Activated CD4-positive, alpha-beta memory T cell treated with anti-CD3 and anti-CD28 coated beads for 36 hours (primary cell): ENCODE measurements around the gene SH3RF3. TPM values are rescaled to one million over a fixed set of nuclear protein-coding genes. Genes with fewer than 3 reads are reported as not detected.

Experiments used
- CTCF ChIA-PET: fragments of 350-600 bp; sonication (Branson Sonifier 250); formaldehyde crosslinking; loops from one replicate; lab custom pipeline; 2021; ENCODE audit warnings: antibody characterized with exemption, inconsistent platforms; lab: Charles Lee
- POLR2A ChIA-PET: fragments of 350-600 bp; sonication (Branson Sonifier 250); formaldehyde crosslinking; loops from one replicate; lab custom pipeline; 2021; ENCODE audit warnings: antibody characterized with exemption; lab: Charles Lee
- DNase-seq: peaks from one replicate; pipeline ENCODE4 v3.0.0-alpha.2; 2020
- H3K27ac Mint-ChIP-seq: one replicate; pipeline ENCODE4 v1.8.0; 2021; ENCODE audit warnings: mixed read lengths
- H3K27me3 Mint-ChIP-seq: one replicate; pipeline ENCODE4 v1.8.0; 2021; ENCODE audit warnings: mixed read lengths
- H3K36me3 Mint-ChIP-seq: one replicate; pipeline ENCODE4 v1.8.0; 2021; ENCODE audit warnings: mixed read lengths
- H3K4me1 Mint-ChIP-seq: one replicate; pipeline ENCODE4 v1.8.0; 2021; ENCODE audit warnings: low read depth, mixed read lengths
- H3K4me3 Mint-ChIP-seq: one replicate; pipeline ENCODE4 v1.8.0; 2021; ENCODE audit warnings: mild to moderate bottlenecking, mixed read lengths
- H3K9me3 Mint-ChIP-seq: one replicate; pipeline ENCODE4 v1.8.0; 2021; ENCODE audit warnings: mixed read lengths
- intact Hi-C: fragments of 100-400 bp; cut with micrococcal nuclease; formaldehyde crosslinking; loops from one replicate; pipeline ENCODE4 v1.15.1; 2023
- total RNA-seq, 2 experiments: library from RNA; stranded (reverse); gene quantifications; one replicate each; pipeline ENCODE4 v1.2.3, GENCODE V29; 2021

Gene SH3RF3
- total RNA-seq, 2 experiments from 2014 or later = 0.33 to 0.34 TPM

GRCh38 chr2:109499566-109499965 is 370.6 kb downstream of the SH3RF3 start:
- DNase-seq = no peak
- H3K9me3 Mint-ChIP-seq = no peaks in the 10 kb centered on the region
- no peak overlapping the region for H3K27ac Mint-ChIP-seq
- H3K4me1 Mint-ChIP-seq = no peaks in the 10 kb centered on the region
- CTCF ChIA-PET = interaction anchor here (3.0 kb wide), 1 partner anchor 10 kb away, joined by 11 read pairs; no protein-coding TSS in a partner anchor
- POLR2A ChIA-PET = no interaction called here
- intact Hi-C loops = no loop called here
- H3K36me3 Mint-ChIP-seq = no peaks in the 10 kb centered on the region
- H3K4me3 Mint-ChIP-seq = no peak overlapping the region
- H3K27me3 Mint-ChIP-seq = peaks cover 1% of the 10 kb centered on the region

GRCh38 chr2:109500910-109501309 is 371.9 kb downstream of the SH3RF3 start:
- intact Hi-C loops = no loop called here
- Mint-ChIP-seq H3K36me3 (no peaks in the 10 kb centered on the region), H3K27me3 (peaks cover 1% of the 10 kb centered on the region), H3K4me3 (no peak overlapping the region), H3K27ac (no peak overlapping the region), H3K4me1 (no peaks in the 10 kb centered on the region), H3K9me3 (no peaks in the 10 kb centered on the region)
- no peak for DNase-seq
- ChIA-PET CTCF (interaction anchor here (3.0 kb wide), 1 partner anchor 9 kb away, joined by 11 read pairs; no protein-coding TSS in a partner anchor), POLR2A (no interaction called here)

- H3K9me3 Mint-ChIP-seq = no peaks in the 10 kb centered on the region
- no peak overlapping the region for H3K27ac Mint-ChIP-seq
- no peak for DNase-seq
- ChIA-PET POLR2A (no interaction called here), CTCF (interaction anchor here (3.0 kb wide), 1 partner anchor 9 kb away, joined by 11 read pairs; no protein-coding TSS in a partner anchor)
- H3K36me3 Mint-ChIP-seq = no peaks in the 10 kb centered on the region
- H3K4me3 Mint-ChIP-seq = no peak overlapping the region
- peaks cover 1% of the 10 kb centered on the region for H3K27me3 Mint-ChIP-seq
- H3K4me1 Mint-ChIP-seq = no peaks in the 10 kb centered on the region
- intact Hi-C loops = no loop called here
Measured at GRCh38 chr2:109501461-109501860, 372.5 kb downstream of the SH3RF3 start.

- Mint-ChIP-seq H3K36me3 (no peaks in the 10 kb centered on the region), H3K4me3 (no peak overlapping the region), H3K27me3 (peaks cover 1% of the 10 kb centered on the region), H3K9me3 (no peaks in the 10 kb centered on the region), H3K27ac (no peak overlapping the region), H3K4me1 (no peaks in the 10 kb centered on the region)
- POLR2A ChIA-PET = no interaction called here
- intact Hi-C loops = no loop called here
- no peak for DNase-seq
- CTCF ChIA-PET = no interaction called here
Measured at GRCh38 chr2:109503191-109503590, 374.2 kb downstream of the SH3RF3 start.

- Mint-ChIP-seq H3K9me3 (no peaks in the 10 kb centered on the region), H3K27ac (no peak overlapping the region), H3K4me3 (no peak overlapping the region), H3K36me3 (no peaks in the 10 kb centered on the region), H3K27me3 (no peaks in the 10 kb centered on the region), H3K4me1 (peaks cover 2% of the 10 kb centered on the region)
- intact Hi-C loops = no loop called here
- DNase-seq = no peak
- ChIA-PET POLR2A (no interaction called here), CTCF (interaction anchor here (4.5 kb wide), 1 partner anchor 380 kb away, joined by 72 read pairs; the partner anchor contains the start of gene SH3RF3)
Measured at GRCh38 chr2:109507217-109507616, 378.2 kb downstream of the SH3RF3 start.

- CTCF ChIA-PET = interaction anchor here (4.5 kb wide), 1 partner anchor 381 kb away, joined by 72 read pairs; the partner anchor contains the start of gene SH3RF3
- H3K4me1 Mint-ChIP-seq = peaks cover 2% of the 10 kb centered on the region
- H3K9me3 Mint-ChIP-seq = no peaks in the 10 kb centered on the region
- intact Hi-C loops = no loop called here
- no peaks in the 10 kb centered on the region for H3K36me3 Mint-ChIP-seq
- no peak overlapping the region for H3K4me3 Mint-ChIP-seq
- H3K27ac Mint-ChIP-seq = no peak overlapping the region
- no peaks in the 10 kb centered on the region for H3K27me3 Mint-ChIP-seq
- POLR2A ChIA-PET = no interaction called here
- no peak for DNase-seq
Measured at GRCh38 chr2:109507828-109508227, 378.8 kb downstream of the SH3RF3 start.

GRCh38 chr2:109508556-109508955 is 379.6 kb downstream of the SH3RF3 start:
- Mint-ChIP-seq H3K36me3 (no peaks in the 10 kb centered on the region), H3K4me3 (no peak overlapping the region), H3K27ac (no peak overlapping the region), H3K9me3 (no peaks in the 10 kb centered on the region), H3K27me3 (no peaks in the 10 kb centered on the region), H3K4me1 (peaks cover 4% of the 10 kb centered on the region)
- intact Hi-C loops = no loop called here
- DNase-seq = no peak
- ChIA-PET CTCF (interaction anchor here (4.5 kb wide), 1 partner anchor 381 kb away, joined by 72 read pairs; the partner anchor contains the start of gene SH3RF3), POLR2A (no interaction called here)

- DNase-seq = peak; percentile 83
- intact Hi-C loops = loop anchor here (1.0 to 5.0 kb wide), 2 partner anchors 298 to 384 kb away; no protein-coding TSS in a partner anchor
- POLR2A ChIA-PET = no interaction called here
- Mint-ChIP-seq H3K27ac (no peak overlapping the region), H3K4me1 (peaks cover 15% of the 10 kb centered on the region), H3K36me3 (no peaks in the 10 kb centered on the region), H3K4me3 (no peak overlapping the region), H3K27me3 (no peaks in the 10 kb centered on the region), H3K9me3 (no peaks in the 10 kb centered on the region)
- CTCF ChIA-PET = interaction anchor here (0.6 to 4.5 kb wide), 43 partner anchors 9 to 656 kb away, joined by 3 to 72 read pairs (median 4); partner anchors contain the start of gene SH3RF3
Measured at GRCh38 chr2:109510136-109511028, 381.4 kb downstream of the SH3RF3 start.

- POLR2A ChIA-PET = no interaction called here
- no peaks in the 10 kb centered on the region for H3K9me3 Mint-ChIP-seq
Measured at GRCh38 chr2:109511168-109511567, 382.2 kb downstream of the SH3RF3 start.

GRCh38 chr2:109512076-109512475 is 383.1 kb downstream of the SH3RF3 start:
- Mint-ChIP-seq H3K9me3 (no peaks in the 10 kb centered on the region), H3K36me3 (no peaks in the 10 kb centered on the region), H3K4me3 (no peak overlapping the region), H3K4me1 (peaks cover 15% of the 10 kb centered on the region), H3K27ac (no peak overlapping the region), H3K27me3 (no peaks in the 10 kb centered on the region)
- ChIA-PET CTCF (interaction anchor here (0.6 to 2.7 kb wide), 2 partner anchors 36 to 135 kb away, joined by 3 to 7 read pairs; no protein-coding TSS in a partner anchor), POLR2A (no interaction called here)
- DNase-seq = no peak
- intact Hi-C loops = loop anchor here (5.0 kb wide), 1 partner anchor 300 kb away; no protein-coding TSS in a partner anchor

More at GRCh38 chr2:109511168-109511567, 382.2 kb downstream of the SH3RF3 start:
- Mint-ChIP-seq H3K27me3 (no peaks in the 10 kb centered on the region), H3K4me3 (no peak overlapping the region), H3K4me1 (peaks cover 15% of the 10 kb centered on the region), H3K27ac (no peak overlapping the region), H3K36me3 (no peaks in the 10 kb centered on the region)
- intact Hi-C loops = loop anchor here (5.0 kb wide), 1 partner anchor 299 kb away; no protein-coding TSS in a partner anchor
- CTCF ChIA-PET = interaction anchor here (0.9 to 4.5 kb wide), 12 partner anchors 9 to 479 kb away, joined by 3 to 72 read pairs (median 6); partner anchors contain the start of gene SH3RF3
- DNase-seq = no peak

GRCh38 chr2:109513230-109513629 is 384.2 kb downstream of the SH3RF3 start:
- ChIA-PET CTCF (interaction anchor here (1.3 kb wide), 1 partner anchor 33 kb away, joined by 5 read pairs; no protein-coding TSS in a partner anchor), POLR2A (no interaction called here)
- no peak overlapping the region for H3K27ac Mint-ChIP-seq

More at GRCh38 chr2:109513230-109513629, 384.2 kb downstream of the SH3RF3 start:
- Mint-ChIP-seq H3K4me3 (no peak overlapping the region), H3K4me1 (peaks cover 15% of the 10 kb centered on the region), H3K9me3 (no peaks in the 10 kb centered on the region), H3K36me3 (no peaks in the 10 kb centered on the region), H3K27me3 (no peaks in the 10 kb centered on the region)
- intact Hi-C loops = loop anchor here (5.0 kb wide), 1 partner anchor 301 kb away; no protein-coding TSS in a partner anchor
- DNase-seq = no peak
